ENCODE data around the gene FLOT1.
"Not testable (repeated sequence)": the region's sequence is repeated elsewhere in the genome, so short reads cannot be mapped to it uniquely, and the experiment has no call there.

Gene FLOT1

DNA sequence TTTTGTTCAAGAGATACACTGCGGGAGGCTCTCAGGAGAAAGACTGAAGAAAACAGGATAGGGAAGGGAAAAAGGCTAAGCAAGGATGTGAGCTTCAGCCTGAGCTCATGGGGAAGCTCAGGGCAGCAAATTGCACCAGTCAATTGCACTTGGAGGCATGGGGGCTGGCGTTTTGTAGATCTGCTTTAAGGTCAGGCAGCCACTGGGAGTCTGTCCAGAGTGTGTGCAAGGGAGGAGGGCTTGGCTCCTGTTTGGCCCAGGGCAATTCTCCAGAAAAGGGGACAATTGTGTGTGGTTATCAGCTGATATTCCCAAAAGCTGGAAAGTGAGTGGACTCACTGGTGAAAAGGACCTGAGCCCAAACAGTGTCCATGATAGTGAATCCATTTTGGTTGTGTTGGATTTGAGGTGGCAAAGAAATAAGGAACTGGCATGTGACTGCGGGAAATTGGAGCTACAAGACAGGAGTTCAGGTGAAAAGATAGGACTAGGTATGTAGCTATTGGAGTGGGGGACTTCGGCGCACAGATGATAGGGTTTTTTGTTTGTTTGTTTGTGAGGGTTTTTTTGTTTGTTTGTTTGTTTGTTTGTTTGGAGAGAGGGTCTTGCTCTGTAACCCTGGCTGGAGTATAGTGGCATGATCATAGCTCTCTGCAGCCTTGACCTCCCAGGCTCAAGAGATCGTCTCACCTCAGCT is 24.1 kb upstream of the FLOT1 start:
- no peak for DNase-seq

DNA sequence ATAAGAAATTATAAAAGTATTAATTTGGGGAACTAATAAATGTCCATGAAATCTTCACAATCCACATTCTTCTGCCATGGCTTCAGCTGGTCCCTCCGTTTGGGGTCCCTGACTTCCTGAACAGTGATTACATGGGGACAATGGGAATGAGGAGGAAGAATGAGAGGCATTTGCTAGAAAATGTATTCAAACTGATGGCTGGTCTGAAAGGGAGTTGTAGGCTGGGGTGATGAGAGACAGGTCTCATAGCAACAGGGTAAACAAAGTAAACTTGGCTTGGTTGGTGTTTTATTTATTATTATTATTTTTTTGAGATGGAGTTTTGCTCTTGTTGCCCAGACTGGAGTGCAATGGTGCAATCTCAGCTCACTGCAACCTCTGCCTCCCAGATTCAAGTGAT is 23.0 kb upstream of the FLOT1 start:
- DNase-seq = not testable (repeated sequence)

DNA sequence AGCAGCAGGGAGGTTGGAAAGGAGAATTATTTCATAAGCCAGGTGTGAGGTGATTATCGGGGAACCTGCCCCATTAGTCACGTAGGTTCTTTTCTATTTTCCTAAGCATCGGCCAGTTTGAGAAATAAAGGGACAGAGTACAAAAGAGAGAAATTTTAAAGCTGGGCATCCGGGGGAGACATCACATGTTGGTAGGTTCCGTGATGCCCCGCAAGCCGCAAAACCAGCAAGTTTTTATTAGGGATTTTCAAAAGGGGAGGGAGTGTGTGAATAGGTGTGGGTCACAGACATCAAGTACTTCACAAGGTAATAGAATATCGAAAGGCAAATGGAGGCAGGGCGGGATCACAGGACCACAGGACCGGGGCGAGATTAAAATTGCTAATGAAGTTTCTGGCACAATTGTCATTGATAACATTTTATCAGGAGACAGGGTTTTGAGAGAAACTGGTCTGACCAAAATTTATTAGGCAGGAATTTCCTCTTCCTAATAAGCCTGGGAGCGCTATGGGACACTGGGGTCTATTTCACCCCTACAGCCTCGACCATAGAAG is 22.1 kb upstream of the FLOT1 start:
- not testable (repeated sequence) for DNase-seq

DNA sequence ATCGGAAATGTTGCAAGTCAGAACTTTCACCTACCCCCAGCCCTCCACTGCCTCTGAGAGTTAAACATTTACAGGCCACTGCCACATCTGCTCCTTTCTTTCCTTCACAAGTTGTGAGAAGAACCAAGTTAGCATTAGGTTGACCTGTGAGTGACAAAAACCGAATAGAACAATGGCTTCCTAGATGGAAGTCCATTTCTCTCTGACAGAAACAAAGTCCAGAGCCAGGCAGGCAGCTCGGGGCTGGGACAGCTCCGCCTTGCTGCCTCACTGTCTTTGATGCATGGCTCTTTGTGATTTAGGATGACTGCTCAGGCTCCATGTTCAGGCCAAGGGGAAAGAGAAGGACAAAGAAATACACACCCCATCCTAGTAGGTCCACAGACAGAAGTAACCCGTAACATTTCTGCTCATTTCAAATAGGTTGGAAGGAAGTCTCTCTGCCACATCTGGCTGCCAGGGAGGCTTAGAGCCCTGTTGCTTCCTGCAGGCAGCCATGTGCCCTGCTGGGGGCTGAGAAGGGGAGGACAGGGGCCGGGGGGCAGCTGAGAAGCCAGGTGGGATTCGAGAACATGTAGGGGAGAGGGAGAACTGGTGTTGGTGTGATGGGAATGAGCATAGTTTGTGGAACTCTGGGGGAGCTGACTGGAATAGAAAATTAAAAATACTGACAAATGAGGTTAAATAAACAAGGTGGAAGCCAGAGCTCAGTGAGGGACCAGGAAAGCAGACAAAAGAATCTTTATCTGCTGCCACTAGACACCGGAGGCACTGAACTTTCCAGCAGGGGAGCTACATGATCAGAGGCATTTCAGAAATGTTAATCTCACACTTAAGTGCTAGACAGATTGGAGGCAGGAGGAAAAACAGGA is 21.4 kb upstream of the FLOT1 start:
- DNase-seq = no peak

DNA sequence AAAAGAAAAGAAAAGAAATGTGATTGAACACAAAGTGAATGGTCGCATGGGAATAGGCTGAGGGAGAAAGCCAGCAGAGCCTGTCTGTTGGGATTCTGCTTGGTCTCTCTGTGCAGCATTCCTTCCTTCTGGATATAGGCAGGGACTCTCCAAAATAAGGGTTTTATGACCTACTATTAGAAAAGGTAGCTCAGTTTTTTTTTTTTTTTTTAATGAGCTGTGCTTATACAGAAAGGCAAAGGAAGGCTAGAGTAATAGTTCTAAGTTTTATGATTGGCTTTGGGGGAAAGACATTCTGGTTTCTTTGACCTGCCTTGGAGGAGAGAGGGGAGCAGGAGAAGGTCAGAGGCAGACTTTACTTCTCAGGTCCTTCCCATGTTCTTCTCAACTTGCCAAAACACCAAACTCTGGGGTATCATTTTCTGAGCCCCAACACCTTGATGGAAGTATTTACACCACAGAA is 20.7 kb upstream of the FLOT1 start:
- DNase-seq = no peak

DNA sequence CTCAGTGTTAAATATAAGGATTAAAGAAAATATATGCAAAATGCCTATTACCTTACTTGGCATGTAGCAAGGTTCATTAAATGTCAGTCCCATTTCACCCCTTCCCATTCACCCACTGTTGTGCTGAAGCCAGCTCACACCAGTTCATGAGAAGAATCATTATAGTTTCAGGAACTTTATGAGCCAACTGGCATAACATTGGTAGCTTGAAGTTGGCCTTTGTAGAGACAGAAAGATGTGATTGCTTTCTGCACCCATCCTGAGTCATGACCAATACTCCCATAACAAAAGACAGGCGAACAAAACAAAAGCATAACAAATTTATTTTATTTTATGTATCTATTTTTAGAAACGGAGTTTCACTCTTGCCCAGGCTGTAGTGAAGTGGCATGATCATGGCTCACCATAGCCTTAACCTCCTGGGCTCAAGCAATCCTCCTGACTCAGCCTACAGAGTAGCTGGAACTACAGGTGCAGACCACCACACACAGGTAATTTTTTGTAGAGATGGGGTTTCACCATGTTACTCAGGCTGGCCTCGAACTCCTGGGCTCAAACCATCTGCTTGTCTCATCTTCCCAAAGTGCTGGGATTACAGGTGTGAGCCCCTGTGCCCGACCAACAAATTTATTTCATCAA is 19.4 kb upstream of the FLOT1 start:
- DNase-seq = no peak

DNA sequence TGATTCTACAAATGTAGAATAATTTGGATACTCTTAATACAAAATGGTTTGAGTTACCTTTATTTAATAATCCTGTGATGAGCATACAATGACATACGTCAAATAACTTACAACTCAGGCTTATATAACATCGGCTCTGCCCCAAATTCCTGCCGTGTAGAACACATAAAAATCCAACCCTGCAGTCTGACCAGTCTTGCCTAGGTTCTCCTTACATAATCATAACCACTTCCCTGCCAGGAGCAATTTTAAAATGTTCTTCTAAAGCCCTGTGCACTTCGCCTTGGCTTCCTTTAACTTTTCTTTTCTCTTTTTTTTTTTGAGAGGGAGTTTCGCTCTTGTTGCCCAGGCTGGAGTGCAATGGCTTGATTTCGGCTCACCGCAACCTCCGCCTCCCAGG is 18.1 kb upstream of the FLOT1 start:
- no peak for DNase-seq

DNA sequence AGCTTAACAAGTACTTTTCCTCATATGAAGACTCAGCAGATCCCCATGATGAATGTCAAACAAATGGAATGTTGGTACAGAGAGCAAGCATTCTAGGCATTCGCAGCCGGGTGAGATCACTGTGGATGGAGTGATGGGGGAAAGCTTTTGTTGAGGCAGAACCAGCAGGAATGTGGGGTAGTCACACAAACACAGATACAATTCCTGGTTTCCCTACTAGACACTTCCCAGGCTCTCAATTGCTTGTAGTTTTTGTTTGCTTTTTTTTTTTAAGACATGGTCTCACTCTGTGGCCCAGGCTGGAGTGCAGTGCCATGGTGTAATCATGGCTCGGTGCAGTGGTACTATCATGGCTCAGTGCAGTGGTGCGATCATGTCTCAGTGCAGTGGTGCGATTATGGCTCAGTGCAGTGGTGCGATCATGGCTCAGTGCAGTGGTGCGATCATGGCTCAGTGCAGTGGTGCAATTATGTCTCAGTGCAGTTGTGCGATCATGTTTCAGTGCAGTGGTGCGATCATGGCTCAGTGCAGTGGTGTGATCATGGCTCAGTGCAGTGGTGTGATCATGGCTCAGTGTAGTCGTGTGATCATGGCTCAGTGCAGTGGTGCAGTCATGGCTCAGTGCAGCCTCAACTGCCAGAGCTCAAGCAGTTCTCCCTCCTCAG is 17.2 kb upstream of the FLOT1 start:
- no peak for DNase-seq

DNA sequence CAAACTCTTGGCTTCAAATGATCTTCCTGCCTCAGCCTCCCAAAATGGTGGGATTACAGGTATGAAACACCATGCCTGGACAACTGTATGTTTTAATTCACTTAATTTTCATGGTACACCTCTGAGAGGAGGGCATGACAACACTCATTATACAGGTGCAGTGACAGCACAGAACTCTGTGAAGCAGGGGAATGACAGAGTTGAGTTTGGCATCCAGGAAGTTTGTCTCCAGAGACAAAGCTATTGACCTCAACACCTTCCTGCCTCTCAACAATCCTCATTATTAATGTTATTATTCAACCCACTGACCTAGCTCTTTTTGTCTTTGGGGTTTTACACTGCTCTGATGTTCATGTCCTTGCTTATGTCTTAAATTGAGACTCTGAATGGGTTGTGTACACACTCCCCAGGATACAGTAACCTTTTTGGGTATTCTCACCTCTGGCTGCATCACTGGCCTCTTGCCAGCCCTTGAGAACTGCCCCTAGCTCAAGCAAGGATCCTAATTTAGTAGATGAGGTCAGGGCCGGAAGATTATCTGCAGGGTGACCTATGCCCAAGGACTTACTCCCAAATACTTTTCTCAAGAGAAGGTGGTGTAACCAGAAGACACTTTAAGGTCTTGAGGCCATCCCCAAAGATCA is 14.9 kb upstream of the FLOT1 start:
- DNase-seq = no peak

DNA sequence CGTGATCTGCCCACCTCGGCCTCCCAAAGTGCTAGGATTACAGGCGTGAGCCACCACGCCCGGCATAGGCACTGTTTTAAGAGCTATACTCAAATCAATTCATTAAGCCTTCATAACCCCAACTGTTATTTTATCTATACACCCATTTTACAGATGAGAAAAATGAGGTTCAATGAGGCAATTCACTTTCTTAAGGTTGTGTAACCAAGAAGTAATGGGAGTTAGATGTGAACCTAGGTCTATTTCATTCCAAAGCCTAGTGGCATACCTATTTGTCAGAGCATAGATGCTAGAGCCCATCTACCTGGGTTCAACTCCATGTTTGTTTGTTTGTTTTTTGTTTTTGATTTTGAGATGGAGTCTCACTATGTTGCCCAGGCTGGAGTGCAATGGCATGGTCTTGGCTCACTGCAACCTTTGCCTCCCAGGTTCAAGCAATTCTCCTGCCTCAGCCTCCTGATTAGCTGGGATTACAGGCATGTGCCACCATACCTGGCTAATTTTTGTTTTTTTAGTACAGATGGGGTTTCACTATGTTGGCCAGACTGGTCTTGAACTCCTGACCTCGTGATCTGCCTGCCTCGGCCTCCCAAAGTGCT is 14.0 kb upstream of the FLOT1 start:
- DNase-seq = not testable (repeated sequence)

DNA sequence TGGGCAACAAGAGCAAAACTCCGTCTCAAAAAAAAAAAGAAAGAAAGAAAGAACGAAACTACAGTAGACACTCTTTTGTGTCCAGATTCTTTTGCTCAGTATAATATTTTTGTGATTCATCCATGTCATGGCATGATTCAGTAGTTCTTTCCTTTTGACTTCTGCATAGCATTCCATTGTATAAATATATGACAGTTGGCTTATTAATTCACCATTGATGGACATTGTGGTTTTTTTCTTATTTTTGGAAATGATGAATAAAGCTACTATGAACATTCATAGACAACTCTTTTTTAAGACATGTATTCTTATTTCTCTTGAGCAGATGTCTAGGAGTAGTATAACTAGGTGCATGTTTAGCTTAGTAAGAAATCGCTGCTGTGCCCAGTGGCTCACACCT is 12.1 kb upstream of the FLOT1 start:
- no peak for DNase-seq

DNA sequence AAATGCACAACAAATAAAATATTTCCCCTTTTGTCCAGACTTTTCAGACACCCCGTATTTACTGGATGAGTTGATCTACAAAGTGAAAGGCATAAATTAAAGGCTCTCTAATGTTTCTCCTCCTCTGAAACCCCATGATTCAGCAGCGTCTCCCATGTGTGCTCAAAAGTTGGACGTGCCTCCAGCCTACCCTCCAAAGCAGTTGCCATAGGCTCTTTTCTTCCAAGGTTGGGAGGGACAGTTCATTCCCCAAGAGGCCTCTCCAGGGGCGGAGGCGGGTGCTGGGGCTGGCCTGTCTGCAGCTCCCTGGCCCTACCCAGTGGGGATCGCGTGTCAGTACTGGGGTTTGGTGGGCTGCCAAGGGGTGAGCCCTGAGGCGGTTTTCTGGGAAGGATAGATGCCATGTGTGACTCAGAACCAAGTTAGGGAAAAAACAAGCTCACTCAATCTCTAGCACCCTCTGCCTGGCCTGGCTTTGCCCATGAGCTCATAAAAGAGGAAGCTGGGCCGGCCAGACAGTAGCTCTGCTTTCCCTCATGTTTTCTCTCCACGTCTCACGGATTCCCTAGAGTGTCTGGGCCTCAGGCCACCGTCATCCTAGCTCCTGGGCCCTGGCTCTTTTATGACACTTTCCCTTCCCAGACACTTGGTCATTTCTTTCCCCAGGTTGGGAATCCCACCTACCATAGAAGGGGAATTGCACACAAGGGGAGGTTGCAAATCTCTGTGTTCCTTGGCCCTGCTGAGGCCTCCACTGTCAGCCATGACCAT is 9.9 kb upstream of the FLOT1 start:
- no peak for DNase-seq

DNA sequence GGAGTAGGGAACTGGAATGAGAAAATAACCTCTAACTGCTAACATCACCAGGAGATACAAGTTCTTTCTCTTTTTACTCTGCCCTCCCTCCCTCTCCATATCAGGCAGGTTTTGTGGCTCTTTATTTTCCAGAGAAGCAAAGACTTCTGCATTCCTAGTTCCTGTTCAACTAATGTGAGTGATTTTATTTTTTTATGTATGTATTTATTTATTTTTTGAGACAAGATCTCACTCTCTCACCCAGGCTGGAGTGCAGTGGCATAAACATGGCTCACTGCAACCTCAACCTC is 7.8 kb upstream of the FLOT1 start:
- no peak for DNase-seq

DNA sequence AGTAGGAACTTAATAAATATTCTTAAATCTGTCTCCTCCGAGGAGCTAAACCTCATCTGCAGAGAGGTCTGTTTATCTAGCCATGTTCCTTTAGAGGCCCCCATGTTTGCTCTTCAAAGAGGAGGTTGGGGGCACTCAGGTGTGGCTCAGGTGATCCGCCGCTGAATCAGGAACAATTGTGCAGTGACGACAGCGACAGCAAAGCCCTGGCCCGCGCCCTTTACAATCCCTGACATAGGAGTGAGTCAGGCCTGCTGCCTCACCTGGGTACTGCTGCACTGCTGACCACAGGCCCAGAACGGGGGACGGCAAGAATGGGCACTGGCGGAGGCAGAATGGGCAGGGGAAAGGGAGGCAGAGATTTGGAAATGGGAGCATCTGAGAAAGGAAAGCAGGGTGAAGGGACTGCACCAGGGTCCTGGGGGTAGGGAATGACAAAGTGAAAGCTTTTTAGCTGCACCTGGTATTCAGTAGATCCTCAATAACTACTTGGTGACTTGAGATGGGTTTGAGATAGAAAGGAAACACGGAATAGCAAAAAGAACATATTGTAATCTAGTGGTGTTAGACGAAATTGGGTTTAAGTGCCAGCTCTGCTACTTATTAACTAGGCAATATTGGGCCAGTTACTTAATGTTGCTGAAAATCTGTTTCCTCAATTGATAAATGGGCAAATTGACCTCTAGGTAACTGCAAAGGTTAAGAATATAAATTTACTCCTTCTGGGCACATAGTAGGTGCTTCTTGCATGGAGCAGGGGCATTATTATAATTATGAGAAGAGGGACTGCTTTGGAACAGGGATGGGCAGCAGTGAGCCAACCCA is 7.3 kb upstream of the FLOT1 start:
- DNase-seq = no peak

DNA sequence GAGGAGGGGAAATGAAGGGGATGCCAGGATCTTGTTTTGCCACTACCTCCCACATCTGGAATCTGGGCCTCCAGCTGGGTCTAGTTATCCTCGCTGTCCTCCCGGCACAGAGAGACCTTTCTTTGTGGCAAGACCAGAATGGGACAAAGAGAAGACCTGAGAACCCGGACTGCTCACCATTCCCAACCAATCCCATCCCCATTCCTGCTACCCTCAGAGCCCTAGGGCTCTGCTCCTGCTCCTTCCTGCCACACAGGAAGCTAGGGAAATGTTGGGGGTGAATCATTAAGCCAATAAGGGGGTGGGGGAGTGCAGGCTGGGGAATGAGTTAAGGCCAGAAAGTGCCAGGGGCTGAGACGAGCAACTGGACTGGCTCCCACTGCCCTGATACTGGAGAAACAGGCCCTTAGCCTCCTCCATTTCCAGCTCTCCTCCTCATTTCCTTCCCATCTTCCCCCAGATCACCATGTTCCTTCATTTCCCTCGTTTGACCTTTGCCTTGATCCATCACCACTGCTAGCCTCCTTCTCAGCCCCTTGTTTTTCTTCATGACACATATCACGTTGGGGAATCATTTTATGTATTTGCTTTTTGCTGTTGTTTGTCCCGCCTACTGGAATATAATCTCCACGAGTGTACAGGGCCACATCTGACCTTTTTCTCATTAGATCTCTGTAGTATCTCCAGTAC is 6.5 kb upstream of the FLOT1 start:
- no peak for DNase-seq

DNA sequence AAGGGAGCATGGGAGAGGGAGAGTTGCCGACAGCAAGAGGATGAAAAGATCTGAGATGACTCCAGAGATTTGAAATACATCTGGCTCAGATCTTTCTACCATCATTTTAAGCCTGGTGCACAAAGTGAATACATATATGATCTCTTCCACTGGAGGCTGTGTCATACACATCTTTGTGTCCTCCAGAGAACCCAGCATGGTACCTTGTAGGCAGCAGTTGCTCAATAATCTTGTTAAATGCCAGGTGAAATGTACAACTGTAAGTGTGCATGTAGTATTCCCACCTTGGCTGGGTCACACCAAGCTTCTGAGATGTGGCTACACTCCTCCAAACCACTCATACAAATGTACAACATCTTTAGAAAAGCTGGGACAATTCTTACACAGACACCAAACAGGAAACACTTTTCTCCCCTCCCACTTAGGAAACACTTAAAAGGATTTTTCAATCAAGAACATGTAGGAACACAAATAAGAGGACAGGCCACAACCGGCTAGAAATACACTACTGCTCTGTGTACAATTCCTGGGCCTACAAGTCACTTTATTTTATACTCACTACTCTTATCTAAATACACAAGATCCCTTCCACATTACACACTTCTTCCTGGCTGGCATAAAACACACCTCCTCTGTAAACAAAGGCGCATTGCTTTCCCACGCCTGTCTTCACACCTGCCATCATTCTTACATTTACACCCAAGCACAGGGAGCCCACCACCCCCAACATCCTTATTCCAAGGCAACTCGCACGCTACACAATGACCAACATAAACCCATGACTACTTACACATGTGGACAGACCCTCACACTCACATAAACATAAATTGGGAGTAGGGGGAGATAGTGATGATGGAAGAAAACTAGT is 5.6 kb upstream of the FLOT1 start:
- no peak for DNase-seq

DNA sequence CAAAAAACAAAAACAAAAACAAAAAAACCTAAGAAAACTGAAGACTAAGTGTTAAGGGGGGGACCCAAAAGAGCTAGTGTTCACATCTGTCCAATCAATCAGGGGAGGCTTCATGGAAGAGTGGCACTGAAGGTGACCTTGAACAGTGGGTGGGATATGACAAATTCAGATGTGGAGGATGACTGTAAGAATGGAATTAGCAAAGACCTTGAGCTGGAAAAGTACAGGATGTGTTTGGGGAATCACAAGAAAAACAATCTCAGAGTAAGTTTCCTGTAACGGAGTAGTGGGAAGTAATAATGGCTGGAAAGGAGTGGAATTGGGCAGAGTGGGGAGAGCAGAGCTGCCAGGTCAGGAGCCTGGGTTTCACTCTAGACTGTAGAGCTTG is 4.8 kb upstream of the FLOT1 start:
- no peak for DNase-seq

DNA sequence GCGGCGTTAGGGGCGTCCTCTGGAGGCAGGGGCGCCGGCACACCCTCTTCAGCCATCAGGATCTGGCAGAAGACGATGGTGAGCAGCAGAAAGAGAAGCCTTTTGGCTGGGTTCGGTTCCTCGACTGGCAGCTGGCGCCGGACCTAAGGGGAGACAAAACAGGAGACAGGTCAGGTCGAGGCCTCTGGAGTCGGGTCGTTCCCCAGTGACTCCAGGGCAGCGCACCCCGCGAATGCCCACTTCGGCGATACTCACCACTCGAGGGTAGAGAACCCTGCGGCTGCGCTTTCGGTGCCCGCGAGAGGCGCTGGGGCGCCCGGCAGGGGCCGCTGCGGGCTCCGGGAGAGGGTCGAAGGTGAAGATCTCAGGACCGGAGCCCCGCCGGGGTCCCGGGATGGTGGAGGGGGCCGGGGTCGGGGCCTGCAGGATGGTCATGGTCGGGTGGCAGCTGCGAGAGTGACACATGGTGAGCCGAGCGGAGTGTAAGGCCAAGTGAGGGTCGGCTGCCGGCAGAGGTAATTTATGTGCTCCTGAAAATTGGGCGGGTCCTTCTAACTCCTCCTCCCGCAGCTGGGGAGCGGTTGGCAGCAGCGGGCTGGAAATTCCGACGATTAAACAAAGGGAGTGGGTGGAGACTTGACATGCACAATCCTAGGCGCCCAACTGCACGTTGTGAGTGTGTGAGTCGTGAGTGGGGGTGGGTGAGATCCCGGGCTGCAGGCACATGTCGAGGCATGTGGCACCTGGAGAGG is 1.7 kb upstream of the FLOT1 start, which contains the start of gene IER3:
TSS of gene IER3 (minus strand) at position 494 of the 752 bp plus-strand sequence. CDS start at position 465, 29 bp downstream.
- DNase-seq = peak; percentile 80

Data from activated T-cell treated with anti-CD3 and anti-CD28 coated beads, Interleukin-2, amount 50 U/mL, for 1 hour (primary cell).